ENCODE data around the gene SLC25A21. TPM values are rescaled to one million over a fixed set of nuclear protein-coding genes. Genes with fewer than 3 reads are reported as not detected.

The SLC25A21 gene
- total and polyA plus RNA-seq, 2 of the 13 experiments (the other 11 are each of a cell fraction or from before 2014, with no cell fraction given) = 1.9 to 2.9 TPM

DNA sequence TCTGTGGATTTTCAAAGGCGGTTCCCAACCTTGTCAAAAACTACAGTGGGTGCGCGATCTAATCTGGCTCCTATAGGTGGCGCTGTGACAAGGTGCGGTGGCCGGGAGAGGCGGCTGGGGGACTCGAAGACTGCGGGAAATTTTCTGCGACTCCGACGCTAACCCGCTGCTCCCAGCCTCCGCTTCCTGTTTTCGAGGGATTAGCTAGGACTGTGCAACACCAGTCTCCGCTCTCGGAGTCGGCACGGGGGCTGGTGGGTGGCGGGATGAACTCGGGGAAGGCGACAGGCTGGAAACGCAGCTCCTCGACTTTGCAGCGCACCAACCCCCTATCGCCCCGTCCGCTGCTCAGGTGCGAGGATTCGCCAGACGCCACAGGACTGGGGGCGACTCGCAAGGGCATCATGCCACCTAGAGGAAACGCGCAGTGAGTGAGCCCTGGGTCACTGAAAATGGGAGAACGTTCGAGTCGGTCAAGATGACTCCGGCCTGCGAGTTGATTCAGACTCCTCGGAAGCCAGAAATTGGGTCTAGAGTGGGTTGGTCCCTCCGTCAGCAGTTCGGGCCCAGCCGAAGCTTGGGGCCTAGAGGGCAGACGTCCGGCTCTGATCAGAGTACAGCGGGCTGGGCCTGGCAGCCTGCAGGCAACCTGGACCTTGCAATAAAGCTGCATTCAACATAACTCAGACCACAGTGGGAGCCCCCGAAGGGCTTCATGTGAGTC lies 516.3 kb downstream of the SLC25A21 start (continued):
- TF ChIP-seq, protein P1, sequence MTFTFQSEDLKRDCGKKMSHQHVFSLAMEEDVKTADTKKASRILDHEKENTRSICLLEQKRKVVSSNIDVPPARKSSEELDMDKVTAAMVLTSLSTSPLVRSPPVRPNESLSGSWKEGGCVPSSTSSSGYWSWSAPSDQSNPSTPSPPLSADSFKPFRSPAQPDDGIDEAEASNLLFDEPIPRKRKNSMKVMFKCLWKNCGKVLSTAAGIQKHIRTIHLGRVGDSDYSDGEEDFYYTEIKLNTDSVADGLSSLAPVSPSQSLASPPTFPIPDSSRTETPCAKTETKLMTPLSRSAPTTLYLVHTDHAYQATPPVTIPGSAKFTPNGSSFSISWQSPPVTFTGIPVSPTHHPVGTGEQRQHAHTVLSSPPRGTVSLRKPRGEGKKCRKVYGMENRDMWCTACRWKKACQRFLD (CRISPR knock-in tag; IDR thresholded peaks at IDR 0.05; ENCODE audit: borderline replicate concordance) = no peak
- TF ChIP-seq, protein P2, sequence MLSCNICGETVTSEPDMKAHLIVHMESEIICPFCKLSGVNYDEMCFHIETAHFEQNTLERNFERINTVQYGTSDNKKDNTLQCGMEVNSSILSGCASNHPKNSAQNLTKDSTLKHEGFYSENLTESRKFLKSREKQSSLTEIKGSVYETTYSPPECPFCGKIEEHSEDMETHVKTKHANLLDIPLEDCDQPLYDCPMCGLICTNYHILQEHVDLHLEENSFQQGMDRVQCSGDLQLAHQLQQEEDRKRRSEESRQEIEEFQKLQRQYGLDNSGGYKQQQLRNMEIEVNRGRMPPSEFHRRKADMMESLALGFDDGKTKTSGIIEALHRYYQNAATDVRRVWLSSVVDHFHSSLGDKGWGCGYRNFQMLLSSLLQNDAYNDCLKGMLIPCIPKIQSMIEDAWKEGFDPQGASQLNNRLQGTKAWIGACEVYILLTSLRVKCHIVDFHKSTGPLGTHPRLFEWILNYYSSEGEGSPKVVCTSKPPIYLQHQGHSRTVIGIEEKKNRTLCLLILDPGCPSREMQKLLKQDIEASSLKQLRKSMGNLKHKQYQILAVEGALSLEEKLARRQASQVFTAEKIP (CRISPR knock-in tag; IDR thresholded peaks at IDR 0.05; ENCODE audit: borderline replicate concordance) = 0 out of 2 replicates have a peak, but pooled peaks have one; percentile 3
- TF ChIP-seq SRSF4 (IDR thresholded peaks at IDR 0.05; ENCODE audit: low read depth, low read length, poor library complexity, severe bottlenecking) = no peak
- no peak for TF ChIP-seq ZNF790 (CRISPR knock-in tag; IDR thresholded peaks at IDR 0.05; ENCODE audit: borderline replicate concordance)
- TF ChIP-seq ZNF652 (CRISPR knock-in tag; IDR thresholded peaks at IDR 0.05; ENCODE audit: borderline replicate concordance, low read depth) = no peak
- TF ChIP-seq RFXANK (CRISPR knock-in tag; IDR thresholded peaks at IDR 0.05) = no peak
- TF ChIP-seq, protein P3, sequence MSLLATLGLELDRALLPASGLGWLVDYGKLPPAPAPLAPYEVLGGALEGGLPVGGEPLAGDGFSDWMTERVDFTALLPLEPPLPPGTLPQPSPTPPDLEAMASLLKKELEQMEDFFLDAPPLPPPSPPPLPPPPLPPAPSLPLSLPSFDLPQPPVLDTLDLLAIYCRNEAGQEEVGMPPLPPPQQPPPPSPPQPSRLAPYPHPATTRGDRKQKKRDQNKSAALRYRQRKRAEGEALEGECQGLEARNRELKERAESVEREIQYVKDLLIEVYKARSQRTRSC (CRISPR knock-in tag; IDR thresholded peaks at IDR 0.05; ENCODE audit: low read depth) = no peak
- peak; percentile 57; the same call in 1 of the 2 replicates for TF ChIP-seq GABPB1 (CRISPR knock-in tag; IDR thresholded peaks at IDR 0.05)
- TF ChIP-seq CHD2 (IDR thresholded peaks at IDR 0.05; ENCODE audit: low read depth, low read length) = no peak
- no peak for TF ChIP-seq ZNF563 (CRISPR knock-in tag; IDR thresholded peaks at IDR 0.05)
- TF ChIP-seq ZNF703 (CRISPR knock-in tag; IDR thresholded peaks at IDR 0.05; ENCODE audit: borderline replicate concordance) = no peak
- TF ChIP-seq ZNF441 (CRISPR knock-in tag; IDR thresholded peaks at IDR 0.05; ENCODE audit: borderline replicate concordance) = no peak
- TF ChIP-seq, protein P4, sequence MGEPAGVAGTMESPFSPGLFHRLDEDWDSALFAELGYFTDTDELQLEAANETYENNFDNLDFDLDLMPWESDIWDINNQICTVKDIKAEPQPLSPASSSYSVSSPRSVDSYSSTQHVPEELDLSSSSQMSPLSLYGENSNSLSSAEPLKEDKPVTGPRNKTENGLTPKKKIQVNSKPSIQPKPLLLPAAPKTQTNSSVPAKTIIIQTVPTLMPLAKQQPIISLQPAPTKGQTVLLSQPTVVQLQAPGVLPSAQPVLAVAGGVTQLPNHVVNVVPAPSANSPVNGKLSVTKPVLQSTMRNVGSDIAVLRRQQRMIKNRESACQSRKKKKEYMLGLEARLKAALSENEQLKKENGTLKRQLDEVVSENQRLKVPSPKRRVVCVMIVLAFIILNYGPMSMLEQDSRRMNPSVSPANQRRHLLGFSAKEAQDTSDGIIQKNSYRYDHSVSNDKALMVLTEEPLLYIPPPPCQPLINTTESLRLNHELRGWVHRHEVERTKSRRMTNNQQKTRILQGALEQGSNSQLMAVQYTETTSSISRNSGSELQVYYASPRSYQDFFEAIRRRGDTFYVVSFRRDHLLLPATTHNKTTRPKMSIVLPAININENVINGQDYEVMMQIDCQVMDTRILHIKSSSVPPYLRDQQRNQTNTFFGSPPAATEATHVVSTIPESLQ (CRISPR knock-in tag; conservative IDR thresholded peaks at IDR 0.05) = no peak
- TF ChIP-seq, protein P5, sequence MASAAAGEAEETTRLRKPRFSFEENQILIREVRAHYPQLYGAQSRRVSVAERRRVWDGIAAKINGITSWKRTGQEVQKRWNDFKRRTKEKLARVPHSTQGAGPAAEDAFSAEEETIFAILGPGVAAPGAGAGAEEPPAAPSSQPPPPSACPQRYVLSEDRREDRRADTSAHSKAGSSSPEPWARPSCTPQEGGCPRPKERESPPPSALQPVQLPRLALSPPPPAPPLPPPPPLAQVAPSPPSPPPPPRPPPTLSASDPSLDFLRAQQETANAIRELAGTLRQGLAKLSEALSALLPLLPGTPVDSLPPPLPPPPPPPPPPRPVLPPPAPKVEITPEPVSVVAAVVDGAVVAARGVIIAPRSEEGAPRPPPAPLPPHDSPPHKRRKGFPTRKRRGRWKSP (CRISPR knock-in tag; IDR thresholded peaks at IDR 0.05) = peak; percentile 62; the same call in 1 of the 2 replicates
- TF ChIP-seq, protein P6, sequence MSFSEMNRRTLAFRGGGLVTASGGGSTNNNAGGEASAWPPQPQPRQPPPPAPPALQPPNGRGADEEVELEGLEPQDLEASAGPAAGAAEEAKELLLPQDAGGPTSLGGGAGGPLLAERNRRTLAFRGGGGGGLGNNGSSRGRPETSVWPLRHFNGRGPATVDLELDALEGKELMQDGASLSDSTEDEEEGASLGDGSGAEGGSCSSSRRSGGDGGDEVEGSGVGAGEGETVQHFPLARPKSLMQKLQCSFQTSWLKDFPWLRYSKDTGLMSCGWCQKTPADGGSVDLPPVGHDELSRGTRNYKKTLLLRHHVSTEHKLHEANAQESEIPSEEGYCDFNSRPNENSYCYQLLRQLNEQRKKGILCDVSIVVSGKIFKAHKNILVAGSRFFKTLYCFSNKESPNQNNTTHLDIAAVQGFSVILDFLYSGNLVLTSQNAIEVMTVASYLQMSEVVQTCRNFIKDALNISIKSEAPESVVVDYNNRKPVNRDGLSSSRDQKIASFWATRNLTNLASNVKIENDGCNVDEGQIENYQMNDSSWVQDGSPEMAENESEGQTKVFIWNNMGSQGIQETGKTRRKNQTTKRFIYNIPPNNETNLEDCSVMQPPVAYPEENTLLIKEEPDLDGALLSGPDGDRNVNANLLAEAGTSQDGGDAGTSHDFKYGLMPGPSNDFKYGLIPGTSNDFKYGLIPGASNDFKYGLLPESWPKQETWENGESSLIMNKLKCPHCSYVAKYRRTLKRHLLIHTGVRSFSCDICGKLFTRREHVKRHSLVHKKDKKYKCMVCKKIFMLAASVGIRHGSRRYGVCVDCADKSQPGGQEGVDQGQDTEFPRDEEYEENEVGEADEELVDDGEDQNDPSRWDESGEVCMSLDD (CRISPR knock-in tag; IDR thresholded peaks at IDR 0.05; ENCODE audit: borderline replicate concordance) = no peak
